ENCODE results near the gene PDE1C. TPM values are rescaled to one million over a fixed set of nuclear protein-coding genes. Genes with fewer than 3 reads are reported as not detected.

The PDE1C gene
- total RNA-seq, 1 experiment from 2014 or later: 14.1 TPM

- no TSS peak for BruUV-seq (replicated peaks)
- CTCF ChIA-PET: no interaction called here
- no peaks in the 10 kb centered on the region for H4K20me1 ChIP-seq (ENCODE audit: low read length)
- DNase-seq: no peak
- no peak for ATAC-seq
- H3K27ac ChIP-seq (ENCODE audit: low read length): no peak overlapping the region
- no peaks in the 10 kb centered on the region for H3K9me2 ChIP-seq (replicated peaks; ENCODE audit: low read length)
- no peaks in the 10 kb centered on the region for H3K36me3 ChIP-seq (ENCODE audit: low read depth, low read length)
- peaks cover 16% of the 10 kb centered on the region for H3K4me1 ChIP-seq (ENCODE audit: insufficient read depth, low read length)
- no peaks in the 10 kb centered on the region for H3K79me2 ChIP-seq (ENCODE audit: low read length)
- H3K27me3 ChIP-seq (ENCODE audit: low read length): no peaks in the 10 kb centered on the region
- intact Hi-C loops (cut with micrococcal nuclease): no loop called here
- H3F3A ChIP-seq (ENCODE audit: low read length, unreplicated experiment): no peaks in the 10 kb centered on the region
- no peak overlapping the region for H3K9ac ChIP-seq (ENCODE audit: low read length)
- no peak overlapping the region for H2AFZ ChIP-seq (ENCODE audit: low read length)
- POLR2A ChIA-PET (ENCODE audit: unreplicated experiment): interaction anchor here (0.5 kb wide), 1 partner anchor 118 kb away, joined by 3 read pairs; no protein-coding TSS in a partner anchor
- no peak overlapping the region for H3K4me3 ChIP-seq (ENCODE audit: low read length)
- TF ChIP-seq CTCF (conservative IDR thresholded peaks at IDR 0.05; ENCODE audit: low read depth, low read length) (no peak), EZH2 (IDR thresholded peaks at IDR 0.05; ENCODE audit: low read length, unreplicated experiment) (no peak), EZH2phosphoT487 (IDR thresholded peaks at IDR 0.05; ENCODE audit: borderline replicate concordance, low read length) (no peak)
- no peak overlapping the region for H3K4me2 ChIP-seq (ENCODE audit: low read length)
- no peaks in the 10 kb centered on the region for H3K9me3 ChIP-seq (ENCODE audit: low read length)
These were observed 298.0 kb downstream of the PDE1C start for GRCh38 chr7:31772211-31772610.

GRCh38 chr7:31767686-31768358, 302.4 kb downstream of the PDE1C start:
- Histone ChIP-seq H3K4me2 (ENCODE audit: low read length) (no peak overlapping the region), H2AFZ (ENCODE audit: low read length) (no peak overlapping the region), H3K9me2 (replicated peaks; ENCODE audit: low read length) (no peaks in the 10 kb centered on the region), H3K36me3 (ENCODE audit: low read depth, low read length) (no peaks in the 10 kb centered on the region), H3F3A (ENCODE audit: low read length, unreplicated experiment) (no peaks in the 10 kb centered on the region), H3K4me1 (ENCODE audit: insufficient read depth, low read length) (no peaks in the 10 kb centered on the region), H3K9ac (ENCODE audit: low read length) (no peak overlapping the region), H4K20me1 (ENCODE audit: low read length) (no peaks in the 10 kb centered on the region), H3K27me3 (ENCODE audit: low read length) (no peaks in the 10 kb centered on the region), H3K27ac (ENCODE audit: low read length) (no peak overlapping the region), H3K4me3 (ENCODE audit: low read length) (no peak overlapping the region), H3K79me2 (ENCODE audit: low read length) (no peaks in the 10 kb centered on the region), H3K9me3 (ENCODE audit: low read length) (no peaks in the 10 kb centered on the region)
- ATAC-seq: no peak
- no TSS peak for BruUV-seq (replicated peaks)
- intact Hi-C loops (cut with micrococcal nuclease): no loop called here
- TF ChIP-seq CTCF (conservative IDR thresholded peaks at IDR 0.05; ENCODE audit: low read depth, low read length): no peak
- no peak for TF ChIP-seq EZH2 (IDR thresholded peaks at IDR 0.05; ENCODE audit: low read length, unreplicated experiment)
- TF ChIP-seq EZH2phosphoT487 (IDR thresholded peaks at IDR 0.05; ENCODE audit: borderline replicate concordance, low read length): no peak
- POLR2A ChIA-PET (ENCODE audit: unreplicated experiment): no interaction called here
- CTCF ChIA-PET: no interaction called here
- DNase-seq: no peak

GRCh38 chr7:31764462-31764861, 305.7 kb downstream of the PDE1C start:
- Histone ChIP-seq H3F3A (ENCODE audit: low read length, unreplicated experiment) (no peaks in the 10 kb centered on the region), H3K9ac (ENCODE audit: low read length) (no peak overlapping the region), H3K4me1 (ENCODE audit: insufficient read depth, low read length) (no peaks in the 10 kb centered on the region), H3K4me3 (ENCODE audit: low read length) (no peak overlapping the region), H4K20me1 (ENCODE audit: low read length) (no peaks in the 10 kb centered on the region), H3K27me3 (ENCODE audit: low read length) (no peaks in the 10 kb centered on the region), H3K79me2 (ENCODE audit: low read length) (no peaks in the 10 kb centered on the region), H3K9me3 (ENCODE audit: low read length) (no peaks in the 10 kb centered on the region), H3K4me2 (ENCODE audit: low read length) (no peak overlapping the region), H2AFZ (ENCODE audit: low read length) (no peak overlapping the region), H3K9me2 (replicated peaks; ENCODE audit: low read length) (no peaks in the 10 kb centered on the region), H3K36me3 (ENCODE audit: low read depth, low read length) (no peaks in the 10 kb centered on the region), H3K27ac (ENCODE audit: low read length) (no peak overlapping the region)
- no peak for ATAC-seq
- POLR2A ChIA-PET (ENCODE audit: unreplicated experiment): no interaction called here
- CTCF ChIA-PET: no interaction called here
- TF ChIP-seq EZH2phosphoT487 (IDR thresholded peaks at IDR 0.05; ENCODE audit: borderline replicate concordance, low read length) (no peak), CTCF (conservative IDR thresholded peaks at IDR 0.05; ENCODE audit: low read depth, low read length) (no peak), EZH2 (IDR thresholded peaks at IDR 0.05; ENCODE audit: low read length, unreplicated experiment) (no peak)
- intact Hi-C loops (cut with micrococcal nuclease): no loop called here
- no TSS peak for BruUV-seq (replicated peaks)
- no peak for DNase-seq
